NCI-H69 (cell line): ENCODE measurements around the gene POLR1A.

ENCODE experiments used
- DNase-seq: peaks from one replicate; lab custom pipeline; 2025; lab: John Stamatoyannopoulos, UW

POLR1A gene

GRCh38 chr2:85976106-85976920 lies 129.4 kb downstream of the POLR1A start:
- no peak for DNase-seq

GRCh38 chr2:85975581-85975980 lies 130.1 kb downstream of the POLR1A start:
- DNase-seq, result no peak

DNA sequence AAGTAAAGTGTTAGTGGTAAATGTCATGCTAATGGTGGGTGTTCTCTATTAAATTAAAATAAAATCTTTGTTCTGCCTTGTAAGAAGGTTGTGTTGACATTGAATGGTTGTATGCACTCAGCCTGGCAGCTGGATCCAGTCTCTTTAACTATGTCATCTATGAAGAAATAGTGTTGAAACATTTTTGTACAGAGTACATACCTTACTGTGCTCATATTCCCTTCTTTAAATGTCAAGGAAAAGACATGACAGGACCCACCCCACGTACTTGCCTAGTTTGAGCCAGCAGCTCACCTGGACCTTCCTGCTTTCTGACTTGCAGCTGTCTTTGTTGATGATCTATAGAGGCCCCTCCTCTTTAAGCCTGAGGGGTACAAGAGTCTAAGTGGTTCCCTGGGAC lies 131.3 kb downstream of the POLR1A start:
- no peak for DNase-seq

DNA sequence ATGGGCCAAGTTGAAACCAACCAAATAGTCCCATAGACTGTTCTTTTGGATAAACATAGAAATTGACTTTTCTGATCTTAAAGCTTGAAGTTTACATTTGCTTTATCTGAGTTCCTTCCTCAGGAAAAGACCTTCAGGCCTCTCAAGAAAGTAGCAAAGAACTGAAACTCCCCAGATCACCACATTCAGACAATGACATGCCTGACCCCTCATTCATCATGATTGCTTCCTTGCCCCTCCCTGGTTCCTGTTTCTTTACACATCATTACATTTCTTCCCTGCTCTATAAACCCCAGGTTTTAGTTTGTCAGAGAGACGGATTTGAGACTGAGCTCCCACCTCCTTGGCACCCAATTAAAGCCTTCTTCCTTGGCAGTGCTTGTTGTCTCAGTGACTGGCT lies 133.3 kb downstream of the POLR1A start:
- DNase-seq, result no peak

- no peak for DNase-seq
Observed at GRCh38 chr2:85971366-85971765, 134.3 kb downstream of the POLR1A start.
